GM23248 (cell line): ENCODE data around the gene CRY2. TPM values are rescaled to one million over a fixed set of nuclear protein-coding genes. Genes with fewer than 3 reads are reported as not detected.
A peak's percentile ranks its signal among the peaks of the same experiment; 100 is the strongest.

Source experiments
- DNase-seq: peaks from one replicate; pipeline ENCODE4 v3.0.0-alpha.2; 2015
- H2AFZ ChIP-seq: fragments of 200-600 bp; sonication (generic); 2 replicates; pipeline ENCODE4 v1.6.1; 2016; ENCODE audit warnings: antibody characterized with exemption
- H3F3A ChIP-seq: fragments of 200-600 bp; sonication (generic); 2 replicates; pipeline ENCODE4 v1.6.1; 2016; ENCODE audit warnings: mild to moderate bottlenecking, antibody characterized with exemption, mixed run types; ENCODE audit not compliant: insufficient read depth
- H3K27ac ChIP-seq: fragments of 200-600 bp; sonication (generic); 2 replicates; pipeline ENCODE4 v1.5.1; 2016; ENCODE audit warnings: mild to moderate bottlenecking
- H3K27me3 ChIP-seq: fragments of 200-600 bp; sonication (generic); replicated peaks from 2 replicates; pipeline ENCODE4 v1.6.1; 2016; ENCODE audit warnings: mild to moderate bottlenecking; ENCODE audit not compliant: insufficient read depth
- H3K36me3 ChIP-seq: fragments of 200-600 bp; sonication (generic); 2 replicates; pipeline ENCODE4 v1.6.1; 2016; ENCODE audit warnings: low read depth, mild to moderate bottlenecking
- H3K4me1 ChIP-seq: fragments of 200-600 bp; sonication (generic); 2 replicates; pipeline ENCODE4 v1.6.1; 2016; ENCODE audit warnings: mild to moderate bottlenecking; ENCODE audit not compliant: insufficient read depth
- H3K4me2 ChIP-seq: fragments of 200-600 bp; sonication (generic); one replicate; pipeline ENCODE4 v1.6.1; 2016; ENCODE audit warnings: mild to moderate bottlenecking; ENCODE audit not compliant: unreplicated experiment
- H3K4me3 ChIP-seq: fragments of 200-600 bp; sonication (generic); 2 replicates; pipeline ENCODE4 v1.5.1; 2016; ENCODE audit warnings: mild to moderate bottlenecking
- H3K79me2 ChIP-seq: fragments of 200-600 bp; sonication (generic); 2 replicates; pipeline ENCODE4 v1.6.1; 2016; ENCODE audit warnings: mild to moderate bottlenecking; ENCODE audit not compliant: insufficient read depth
- H3K9ac ChIP-seq: fragments of 200-600 bp; sonication (generic); 2 replicates; pipeline ENCODE4 v1.6.1; 2016; ENCODE audit warnings: mild to moderate bottlenecking
- H3K9me2 ChIP-seq: fragments of 200-600 bp; sonication (generic); 2 replicates; pipeline ENCODE4 v1.6.1; 2016; ENCODE audit warnings: mixed run types, mild to moderate bottlenecking, moderate library complexity; ENCODE audit not compliant: insufficient read depth
- H3K9me3 ChIP-seq: fragments of 200-600 bp; sonication (generic); one replicate; pipeline ENCODE4 v1.6.1; 2017; ENCODE audit warnings: low read depth
- H4K20me1 ChIP-seq: fragments of 200-600 bp; sonication (generic); 2 replicates; pipeline ENCODE4 v1.6.0; 2016; ENCODE audit not compliant: insufficient read depth
- EZH2 ChIP-seq: fragments of 200-600 bp; sonication (generic); IDR thresholded peaks from 2 replicates; pipeline ENCODE4 v1.6.1; 2018; ENCODE audit warnings: antibody characterized with exemption, mild to moderate bottlenecking; ENCODE audit not compliant: insufficient read depth, poor library complexity, severe bottlenecking
- EZH2phosphoT487 ChIP-seq: fragments of 200-600 bp; sonication (generic); IDR thresholded peaks from 2 replicates; pipeline ENCODE4 v1.6.1; 2018; ENCODE audit warnings: antibody characterized with exemption, moderate library complexity, mild to moderate bottlenecking, low read depth; ENCODE audit not compliant: insufficient read depth
- WGBS, 2 experiments: methylation state at CpG; one replicate each; pipeline ENCODE4 v1.1.6; 2015 to 2017; ENCODE audit warnings: low lambda C conversion rate in 2 of 2, low coverage in 1 of 2; ENCODE audit errors: missing lambda C conversion rate in 2 of 2; 5-methylcytosine and 5-hydroxymethylcytosine counted together
- in situ Hi-C: fragments of 300-500 bp; cut with MboI; formaldehyde crosslinking; loops from 2 replicates; pipeline ENCODE4 v1.15.0; 2020
- polyA plus RNA-seq: library from polyadenylated mRNA; unstranded; fragments of >200 nt; fragmentation: Nextera tagmentation; extraction: Ambion mirVana; gene quantifications from 2 replicates; pipeline ENCODE4 v1.2.1, GENCODE V29; 2016
- total RNA-seq: library from RNA; depleted of rRNA; stranded (reverse); fragments of >200 nt; shearing (Covaris generic); gene quantifications from 2 replicates; pipeline ENCODE4 v1.2.3, GENCODE V29; 2014

Gene CRY2
- total and polyA plus RNA-seq, 2 experiments from 2014 or later = 7.6 to 10.3 TPM

DNA sequence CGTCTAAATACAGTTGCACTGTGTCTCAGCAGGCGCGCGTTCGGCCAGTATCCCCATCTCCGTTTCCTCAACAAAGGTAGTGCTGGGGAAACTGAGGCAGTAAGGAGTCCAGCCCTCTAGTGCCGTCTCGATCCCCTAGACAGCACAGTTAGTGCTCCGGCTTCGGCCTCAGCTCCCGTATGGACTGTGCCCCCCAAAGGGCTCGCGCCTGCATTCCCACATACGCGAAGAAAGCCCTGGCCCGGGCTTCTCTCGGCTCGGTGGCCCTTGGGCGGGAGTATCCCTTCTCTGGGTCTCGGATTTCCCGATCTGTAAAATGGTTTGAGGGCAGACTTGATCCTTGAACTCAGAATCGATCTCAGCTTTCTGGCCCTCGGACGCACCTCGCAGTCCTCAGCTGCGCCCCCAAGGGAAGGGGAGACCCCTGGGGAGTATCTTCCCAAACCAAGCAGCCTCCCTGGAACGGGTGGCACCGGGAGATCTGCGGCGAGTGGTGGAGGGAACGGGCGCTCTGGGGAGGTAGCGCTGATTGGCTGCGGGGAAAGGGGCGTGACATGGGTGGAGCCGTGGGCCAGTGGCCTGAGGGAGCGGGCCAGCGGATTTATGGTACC lies 71.2 kb downstream of the CRY2 start:
- Histone ChIP-seq H3K9ac (peak overlapping the region; percentile 98), H3K4me1 (peaks cover 7% of the 10 kb centered on the region), H3K79me2 (peaks cover 22% of the 10 kb centered on the region), H3K9me2 (no peaks in the 10 kb centered on the region), H3K4me3 (peak overlapping the region; percentile 99), H3K27me3 (peaks cover 11% of the 10 kb centered on the region), H3K4me2 (peak overlapping the region; percentile 94), H3F3A (no peaks in the 10 kb centered on the region), H3K9me3 (no peaks in the 10 kb centered on the region), H2AFZ (peak overlapping the region; percentile 97), H3K27ac (peak overlapping the region; percentile 72), H4K20me1 (no peaks in the 10 kb centered on the region), H3K36me3 (no peaks in the 10 kb centered on the region; the same call in 1 of the 2 replicates)
- 2% methylated on average over 38 of the region's 38 CpGs for WGBS, 2 experiments
- in situ Hi-C loops = no loop called here
- TF ChIP-seq EZH2 (no peak), EZH2phosphoT487 (no peak)
- DNase-seq = peak; percentile 89

DNA sequence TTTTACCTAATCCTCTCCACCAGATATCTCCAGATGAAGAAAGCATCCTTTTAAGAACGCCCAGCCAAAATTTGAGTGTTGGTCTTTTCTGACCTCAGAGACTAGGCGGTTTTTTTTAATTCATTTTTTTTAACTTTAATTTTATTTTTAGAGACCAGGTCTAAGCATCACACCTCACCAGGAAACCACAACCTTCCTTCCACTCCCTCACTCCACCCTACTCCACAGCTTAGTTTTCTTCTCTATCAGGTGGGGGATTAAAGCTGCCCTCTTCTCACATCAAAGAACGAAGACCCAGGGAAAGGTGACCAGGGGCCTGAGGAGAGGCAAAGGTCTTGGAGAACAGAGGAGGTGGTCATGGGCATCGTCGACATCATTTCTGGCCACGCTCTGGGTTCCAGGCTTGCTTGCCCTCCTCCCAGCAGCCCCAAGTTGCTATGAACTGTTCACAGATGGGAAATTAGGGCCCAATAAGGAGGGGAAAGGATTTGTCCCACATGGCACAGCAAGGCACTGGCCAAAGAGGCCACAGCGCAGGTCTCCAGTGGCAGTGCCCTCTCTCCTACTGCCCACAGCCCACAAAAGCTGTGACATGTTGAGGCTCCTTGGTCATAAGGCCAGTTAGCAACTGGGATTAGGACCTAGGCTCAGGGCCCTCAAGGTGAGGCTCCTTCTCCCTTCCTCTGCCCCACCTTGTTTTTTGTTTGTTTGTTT lies 71.8 kb downstream of the CRY2 start:
- Histone ChIP-seq H4K20me1 (no peaks in the 10 kb centered on the region), H3K9ac (no peak overlapping the region; the same call in 1 of the 2 replicates), H3K27ac (no peak overlapping the region), H3K9me2 (no peaks in the 10 kb centered on the region), H3K79me2 (peaks cover 22% of the 10 kb centered on the region), H3K36me3 (no peaks in the 10 kb centered on the region), H3K9me3 (no peaks in the 10 kb centered on the region), H3F3A (no peaks in the 10 kb centered on the region), H3K27me3 (peaks cover 12% of the 10 kb centered on the region), H2AFZ (peak overlapping the region; percentile 97), H3K4me1 (peaks cover 7% of the 10 kb centered on the region), H3K4me2 (peak overlapping the region; percentile 94), H3K4me3 (peak overlapping the region; percentile 99)
- in situ Hi-C loops = no loop called here
- DNase-seq = no peak
- TF ChIP-seq EZH2 (no peak), EZH2phosphoT487 (no peak)
- 58 to 65% methylated on average over 7 of the region's 7 CpGs for WGBS, 2 experiments

DNA sequence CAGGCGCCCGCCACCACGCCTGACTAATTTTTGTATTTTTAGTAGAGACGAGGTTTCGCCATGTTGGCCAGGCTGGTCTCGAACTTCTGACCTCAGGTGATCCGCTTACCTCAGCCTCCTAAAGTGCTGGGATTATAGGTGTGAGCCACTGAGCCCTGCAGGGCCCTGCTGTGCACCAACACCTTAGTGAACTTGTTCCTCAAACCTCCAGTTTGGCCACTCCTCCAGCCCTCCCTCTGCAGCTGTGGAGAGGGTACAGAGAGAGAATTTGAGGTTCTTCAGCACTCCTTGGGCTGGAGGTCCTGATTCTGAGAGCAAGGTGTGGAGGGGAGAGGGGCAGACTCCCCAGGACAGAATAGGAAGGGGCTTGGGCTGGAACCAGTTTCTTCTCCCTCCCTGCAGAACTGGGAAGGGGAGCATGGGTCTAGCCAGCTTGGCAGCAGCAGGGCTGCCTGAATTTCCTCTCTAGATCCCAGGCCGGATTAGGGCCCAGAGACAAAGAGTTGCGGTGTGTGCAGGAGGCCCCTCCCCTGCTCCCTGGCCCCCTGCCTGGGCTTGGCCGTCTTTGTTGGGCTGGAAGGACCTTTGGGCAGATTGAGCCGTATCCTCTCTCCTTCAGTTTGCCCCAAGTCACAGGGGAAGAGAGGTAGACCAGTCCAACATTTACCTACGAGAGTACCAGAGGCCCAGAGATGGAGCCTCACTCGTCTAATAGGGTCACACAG lies 72.7 kb downstream of the CRY2 start:
- no peak for DNase-seq
- Histone ChIP-seq H3K4me3 (no peak overlapping the region), H3K9me3 (no peaks in the 10 kb centered on the region), H2AFZ (no peak overlapping the region), H3K27me3 (peaks cover 12% of the 10 kb centered on the region), H3K4me2 (no peak overlapping the region), H3K27ac (no peak overlapping the region), H3K4me1 (peaks cover 7% of the 10 kb centered on the region), H3K9me2 (no peaks in the 10 kb centered on the region), H4K20me1 (no peaks in the 10 kb centered on the region), H3F3A (no peaks in the 10 kb centered on the region), H3K9ac (no peak overlapping the region), H3K36me3 (no peaks in the 10 kb centered on the region), H3K79me2 (peaks cover 22% of the 10 kb centered on the region)
- in situ Hi-C loops = no loop called here
- WGBS, 2 experiments = 66 to 70% methylated on average over 13 of the region's 13 CpGs
- TF ChIP-seq EZH2 = no peak
- TF ChIP-seq EZH2phosphoT487 = no peak

DNA sequence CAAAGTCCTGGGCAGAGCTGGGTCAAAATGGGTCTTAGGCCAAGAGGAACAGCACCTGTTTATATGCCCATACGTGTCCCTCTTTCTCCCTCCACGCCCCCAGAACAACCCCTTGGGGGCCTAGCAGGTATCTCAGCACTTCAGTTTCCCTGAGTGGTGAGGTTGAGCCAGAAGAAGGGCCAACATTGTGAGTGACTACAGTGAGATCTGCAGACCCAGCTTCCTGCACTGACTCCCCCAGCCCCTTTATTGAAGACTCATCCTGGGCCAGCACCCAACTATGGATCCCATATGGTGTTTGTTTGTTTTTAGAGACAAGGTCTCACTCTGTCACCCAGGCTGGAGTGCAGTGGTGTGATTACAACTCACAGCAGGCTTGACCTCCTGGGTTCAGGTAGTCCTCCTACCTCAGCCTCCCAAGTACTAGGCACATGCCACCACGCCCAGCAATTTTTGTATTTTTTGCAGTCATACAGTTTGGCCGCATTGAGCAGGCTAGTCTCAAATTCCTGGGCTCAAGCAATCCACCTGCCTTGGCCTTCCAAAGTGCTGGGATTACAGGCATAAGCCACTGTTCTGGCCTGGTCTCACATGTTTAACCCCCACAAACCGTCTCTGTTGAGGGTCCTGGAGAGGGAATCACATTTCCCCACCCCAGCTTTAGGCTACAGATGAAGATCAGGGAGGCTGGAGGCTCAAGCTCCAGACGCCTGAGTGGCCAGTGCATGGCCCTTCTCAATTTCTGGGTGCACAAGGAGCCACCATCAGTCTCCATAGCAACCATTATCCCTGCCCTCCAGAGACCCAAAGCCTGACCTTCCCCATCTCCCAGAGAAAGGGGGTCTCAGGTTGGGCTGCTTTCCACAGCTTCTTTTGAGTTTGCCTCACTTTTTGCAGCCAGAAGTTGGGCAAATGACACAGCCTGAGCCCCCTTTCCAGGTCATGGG lies 73.5 kb downstream of the CRY2 start:
- no peaks in the 10 kb centered on the region for H3K36me3 ChIP-seq
- H3K9me2 ChIP-seq = no peaks in the 10 kb centered on the region
- WGBS, 2 experiments = 78 to 84% methylated on average over 6 of the region's 6 CpGs
- no peak overlapping the region for H3K4me2 ChIP-seq
- no peak for DNase-seq
- H4K20me1 ChIP-seq = no peaks in the 10 kb centered on the region
- H3K4me1 ChIP-seq = peaks cover 7% of the 10 kb centered on the region
- no peaks in the 10 kb centered on the region for H3K9me3 ChIP-seq
- no peak overlapping the region for H3K27ac ChIP-seq
- peaks cover 12% of the 10 kb centered on the region for H3K27me3 ChIP-seq
- H3F3A ChIP-seq = no peaks in the 10 kb centered on the region
- no peak for TF ChIP-seq EZH2phosphoT487
- no peak for TF ChIP-seq EZH2
- in situ Hi-C loops = no loop called here
- H2AFZ ChIP-seq = no peak overlapping the region
- H3K79me2 ChIP-seq = peaks cover 19% of the 10 kb centered on the region
- no peak overlapping the region for H3K4me3 ChIP-seq
- H3K9ac ChIP-seq = no peak overlapping the region
